ENCODE data around the gene POLR2H.

POLR2H gene

DNA sequence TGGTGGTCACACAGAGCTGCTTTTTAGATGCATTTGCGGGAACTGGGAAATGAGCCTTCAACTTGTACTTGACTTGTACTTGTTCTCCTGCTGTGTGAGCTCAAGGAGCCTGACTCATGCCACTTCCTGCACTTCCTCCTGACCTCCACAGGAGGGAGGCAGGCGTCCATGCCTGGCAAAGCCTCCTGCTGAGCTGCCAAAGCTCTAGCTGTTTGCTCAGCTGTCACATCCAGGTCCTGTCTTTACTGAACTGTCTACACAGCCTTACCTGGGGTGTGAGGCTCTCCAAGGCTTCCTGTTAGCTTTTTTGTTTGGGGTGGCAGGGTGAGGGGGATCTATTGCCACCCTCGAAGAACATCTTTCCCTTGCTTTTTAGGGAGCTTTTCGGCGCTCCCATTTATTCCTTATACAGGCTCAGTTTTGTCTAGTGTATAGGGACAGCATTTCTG, 10.1 kb downstream of the POLR2H start:
- peak; percentile 26 for DNase-seq (ENCODE audit: low read depth)

- no peak for DNase-seq (ENCODE audit: low read depth)
These were observed 10.8 kb downstream of the POLR2H start for GRCh38 chr3:184372296-184372821.

DNA sequence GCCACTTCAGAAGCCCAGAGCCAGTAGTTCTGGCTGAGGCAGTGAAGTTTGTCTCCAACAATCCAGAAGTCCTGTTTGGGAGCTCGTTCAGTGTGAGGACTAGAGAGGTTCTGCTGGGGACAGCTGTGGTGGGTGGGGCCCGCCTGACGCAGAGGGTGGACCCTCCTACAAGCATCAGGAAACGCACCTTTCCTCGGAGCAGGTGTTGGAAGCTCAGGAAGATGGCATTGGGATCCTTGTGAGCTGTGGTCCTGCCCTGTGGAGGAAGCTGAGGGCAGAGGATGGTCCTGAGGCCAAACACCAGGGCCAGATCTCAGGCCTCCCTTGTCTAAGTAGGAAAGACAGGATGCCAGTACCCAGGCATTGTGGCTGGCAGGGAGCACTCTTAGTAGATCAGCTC, 11.4 kb downstream of the POLR2H start:
- DNase-seq (ENCODE audit: low read depth): no peak

- DNase-seq (ENCODE audit: low read depth): no peak
These were observed 11.9 kb downstream of the POLR2H start for GRCh38 chr3:184373422-184373821.

DNA sequence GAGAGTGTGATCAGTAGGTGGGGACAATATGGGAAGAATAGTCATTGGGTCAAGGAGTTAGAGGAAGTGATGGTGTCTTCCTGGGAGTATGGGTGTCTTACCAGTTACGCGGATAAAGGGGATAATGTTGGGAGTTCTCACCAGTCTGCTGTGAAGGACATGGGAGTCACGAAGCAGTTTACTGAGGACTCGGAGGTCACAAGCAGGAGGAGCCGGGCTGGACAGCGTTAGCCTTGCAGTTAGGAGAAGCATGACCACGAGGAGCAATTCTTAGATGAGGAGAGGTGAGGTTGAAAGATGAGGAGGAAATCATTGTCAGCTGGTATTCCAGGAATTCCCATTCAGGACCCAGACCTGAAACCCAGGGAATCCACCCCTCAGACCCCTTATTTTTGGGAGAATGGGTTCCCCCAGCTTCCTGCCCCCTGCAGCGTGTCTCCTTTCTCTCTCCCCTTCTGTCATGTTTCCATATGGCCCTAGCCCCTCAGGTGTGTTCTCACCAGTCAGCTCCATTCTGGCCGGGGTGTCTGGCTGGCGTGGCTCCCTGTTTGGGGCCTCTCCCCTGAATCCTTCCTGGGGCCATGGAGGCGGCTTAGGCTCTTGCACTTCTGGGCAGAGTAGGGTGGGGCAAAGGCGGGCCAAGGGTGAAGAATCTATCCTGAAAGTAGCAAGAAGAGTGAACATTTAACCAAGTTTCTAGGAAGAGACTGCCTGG, 14.4 kb downstream of the POLR2H start:
- no peak for DNase-seq (ENCODE audit: low read depth)

- no peak for DNase-seq (ENCODE audit: low read depth)
These were observed 15.9 kb downstream of the POLR2H start for GRCh38 chr3:184377374-184377773.

DNA sequence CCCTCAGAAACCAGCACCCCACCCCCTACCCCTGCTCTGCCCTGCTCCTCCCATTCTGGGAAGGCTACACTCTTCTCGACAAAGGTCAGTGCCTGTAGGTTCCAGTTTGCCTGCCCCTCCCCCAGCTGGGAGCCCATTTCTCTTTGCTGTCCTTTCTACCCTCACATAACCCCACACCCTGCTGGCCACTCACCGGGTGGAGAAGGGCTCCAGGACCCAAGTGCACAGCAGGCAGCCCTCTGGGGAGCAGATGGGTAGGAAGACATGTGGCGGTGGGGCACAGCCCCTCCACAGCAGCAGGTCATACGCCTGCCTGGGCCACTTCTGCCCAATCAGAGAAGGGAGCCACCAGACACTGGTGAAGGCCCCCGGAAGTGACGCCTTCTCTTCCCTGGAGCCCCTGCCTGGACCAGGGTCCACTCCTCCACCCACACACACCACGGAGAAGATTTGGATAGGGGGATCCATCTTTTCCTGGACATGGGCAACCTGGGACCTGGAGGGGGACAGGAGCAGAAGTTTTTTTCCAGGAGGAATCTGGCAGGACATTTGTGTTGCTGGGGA, 16.5 kb downstream of the POLR2H start, which contains the start of gene THPO:
Gene THPO, minus strand, starts transcription at position 326 of the 564 bp plus-strand sequence. CDS start 1,948 bp downstream, outside the sequence.
- DNase-seq (ENCODE audit: low read depth): no peak

DNA sequence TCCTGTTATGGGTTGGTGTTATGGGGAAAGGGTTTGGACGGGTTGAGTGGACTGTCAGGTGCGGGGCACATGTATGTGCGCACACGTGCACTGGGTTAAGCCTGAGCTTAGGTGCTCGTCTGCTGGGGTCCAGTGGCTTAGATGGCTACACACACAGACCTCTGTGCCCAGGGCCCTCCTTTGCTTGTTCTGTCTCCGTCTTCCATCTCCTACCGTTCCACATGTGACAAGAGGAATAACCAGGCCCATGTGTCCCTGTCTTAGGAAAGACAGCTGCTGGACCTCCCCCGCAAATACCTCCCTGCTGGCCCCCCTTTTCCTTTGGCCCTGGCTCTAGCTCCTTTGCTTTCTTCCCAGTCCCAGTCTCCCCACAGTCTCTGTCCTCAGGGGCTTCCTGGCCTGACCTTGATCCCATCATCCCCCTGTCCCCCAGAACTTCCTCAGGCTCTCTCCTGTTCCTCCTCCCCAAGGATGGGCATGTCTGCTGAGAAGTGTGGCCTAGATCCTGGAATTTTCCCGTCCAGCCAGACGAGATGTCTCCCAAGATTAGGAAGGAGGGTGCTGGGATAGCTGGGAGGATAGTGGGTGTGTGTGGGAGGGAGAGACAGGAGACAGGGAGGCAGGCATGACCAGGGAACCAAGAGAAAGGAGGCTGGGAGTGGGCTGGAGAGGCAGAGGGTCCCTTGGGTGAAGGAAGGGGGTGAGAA, 17.3 kb downstream of the POLR2H start:
- DNase-seq (ENCODE audit: low read depth): no peak

DNA sequence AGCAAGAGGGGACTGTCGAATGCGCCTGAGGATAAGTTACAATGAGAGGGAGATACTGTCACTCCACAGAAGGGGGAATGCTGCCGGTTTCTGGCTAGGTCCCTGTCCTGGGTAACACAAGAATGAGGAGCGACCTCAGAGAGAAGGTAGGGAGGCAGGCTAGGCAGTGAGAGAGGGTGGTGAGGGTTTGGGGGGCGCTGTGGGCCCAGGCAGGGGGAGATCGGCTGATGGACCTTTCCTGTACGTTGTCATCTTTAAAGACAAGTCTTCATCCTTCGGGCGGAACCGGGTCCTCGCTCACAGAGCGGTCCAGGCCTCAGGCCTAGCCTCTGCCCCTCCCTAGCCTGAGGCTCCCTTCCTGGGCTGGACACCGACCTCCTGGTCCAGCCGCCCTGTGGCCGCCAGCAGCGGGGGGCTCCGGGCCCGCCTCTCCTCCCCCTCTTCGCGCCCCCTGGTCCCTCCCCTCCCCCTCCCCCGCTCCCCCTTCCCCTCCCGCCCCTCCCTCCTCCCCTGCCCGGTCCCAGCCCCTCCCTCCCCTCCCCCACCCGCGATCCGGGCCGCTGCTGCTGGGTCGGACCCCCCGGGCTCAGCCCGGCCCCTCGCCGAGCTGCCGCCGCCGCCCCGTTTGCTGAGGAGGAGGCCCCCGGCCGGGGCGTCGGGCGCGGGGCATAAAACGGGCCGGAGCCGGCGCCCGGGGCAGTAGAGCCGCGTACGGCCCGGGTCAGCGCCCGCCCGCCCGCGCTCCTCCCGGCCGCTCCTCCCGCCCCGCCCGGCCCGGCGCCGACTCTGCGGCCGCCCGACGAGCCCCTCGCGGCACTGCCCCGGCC, 18.1 kb downstream of the POLR2H start, which contains the start of gene CHRD:
Gene CHRD, plus strand, starts transcription at position 697 of the 827 bp plus-strand sequence. CDS start 265 bp downstream, outside the sequence.
- DNase-seq (ENCODE audit: low read depth): no peak

DNA sequence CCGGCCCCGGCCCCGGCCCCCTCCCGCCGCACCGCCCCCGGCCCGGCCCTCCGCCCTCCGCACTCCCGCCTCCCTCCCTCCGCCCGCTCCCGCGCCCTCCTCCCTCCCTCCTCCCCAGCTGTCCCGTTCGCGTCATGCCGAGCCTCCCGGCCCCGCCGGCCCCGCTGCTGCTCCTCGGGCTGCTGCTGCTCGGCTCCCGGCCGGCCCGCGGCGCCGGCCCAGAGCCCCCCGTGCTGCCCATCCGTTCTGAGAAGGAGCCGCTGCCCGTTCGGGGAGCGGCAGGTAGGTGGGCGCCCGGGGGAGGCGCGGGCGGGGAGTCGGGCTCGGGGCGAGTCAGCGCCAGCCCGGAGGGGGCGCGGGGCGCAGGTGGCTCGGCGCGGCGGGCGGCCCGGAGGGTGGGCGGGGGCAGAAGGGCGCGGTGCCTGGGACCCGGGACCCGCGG, 18.7 kb downstream of the POLR2H start:
- DNase-seq (ENCODE audit: low read depth): no peak

- no peak for DNase-seq (ENCODE audit: low read depth)
These were observed 19.2 kb downstream of the POLR2H start for GRCh38 chr3:184380627-184381260.

DNA sequence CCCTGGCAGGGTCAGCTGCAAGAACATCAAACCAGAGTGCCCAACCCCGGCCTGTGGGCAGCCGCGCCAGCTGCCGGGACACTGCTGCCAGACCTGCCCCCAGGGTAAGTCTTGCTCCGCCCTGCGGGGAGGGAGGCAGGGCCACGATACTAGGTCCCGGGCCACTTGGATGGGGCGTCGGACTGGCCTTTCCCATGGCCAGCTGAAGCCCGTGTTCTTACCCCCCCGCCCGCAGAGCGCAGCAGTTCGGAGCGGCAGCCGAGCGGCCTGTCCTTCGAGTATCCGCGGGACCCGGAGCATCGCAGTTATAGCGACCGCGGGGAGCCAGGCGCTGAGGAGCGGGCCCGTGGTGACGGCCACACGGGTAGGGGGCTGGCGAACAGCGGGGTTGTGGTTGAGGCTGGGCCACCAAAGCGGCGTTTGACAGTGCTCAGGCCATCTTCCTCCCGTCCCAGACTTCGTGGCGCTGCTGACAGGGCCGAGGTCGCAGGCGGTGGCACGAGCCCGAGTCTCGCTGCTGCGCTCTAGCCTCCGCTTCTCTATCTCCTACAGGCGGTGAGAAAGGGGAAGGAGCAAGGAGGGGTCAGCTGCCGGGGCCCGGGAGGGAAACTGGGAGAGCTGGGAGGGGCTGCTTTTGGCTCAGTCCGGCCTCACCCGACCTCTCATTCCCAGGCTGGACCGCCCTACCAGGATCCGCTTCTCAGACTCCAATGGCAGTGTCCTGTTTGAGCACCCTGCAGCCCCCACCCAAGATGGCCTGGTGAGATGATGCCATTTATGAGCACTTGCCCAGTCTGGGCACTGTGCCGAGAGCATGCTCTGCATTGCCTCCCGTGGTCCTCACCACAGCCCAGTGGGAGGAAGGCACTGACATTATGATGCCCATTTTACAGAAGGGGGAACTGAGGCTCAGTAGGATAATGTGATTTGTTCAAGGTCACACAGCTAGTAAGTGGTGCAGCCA, 20.0 kb downstream of the POLR2H start:
- DNase-seq (ENCODE audit: low read depth): no peak

- DNase-seq (ENCODE audit: low read depth): no peak
These were observed 21.0 kb downstream of the POLR2H start for GRCh38 chr3:184382326-184383032.

DNA sequence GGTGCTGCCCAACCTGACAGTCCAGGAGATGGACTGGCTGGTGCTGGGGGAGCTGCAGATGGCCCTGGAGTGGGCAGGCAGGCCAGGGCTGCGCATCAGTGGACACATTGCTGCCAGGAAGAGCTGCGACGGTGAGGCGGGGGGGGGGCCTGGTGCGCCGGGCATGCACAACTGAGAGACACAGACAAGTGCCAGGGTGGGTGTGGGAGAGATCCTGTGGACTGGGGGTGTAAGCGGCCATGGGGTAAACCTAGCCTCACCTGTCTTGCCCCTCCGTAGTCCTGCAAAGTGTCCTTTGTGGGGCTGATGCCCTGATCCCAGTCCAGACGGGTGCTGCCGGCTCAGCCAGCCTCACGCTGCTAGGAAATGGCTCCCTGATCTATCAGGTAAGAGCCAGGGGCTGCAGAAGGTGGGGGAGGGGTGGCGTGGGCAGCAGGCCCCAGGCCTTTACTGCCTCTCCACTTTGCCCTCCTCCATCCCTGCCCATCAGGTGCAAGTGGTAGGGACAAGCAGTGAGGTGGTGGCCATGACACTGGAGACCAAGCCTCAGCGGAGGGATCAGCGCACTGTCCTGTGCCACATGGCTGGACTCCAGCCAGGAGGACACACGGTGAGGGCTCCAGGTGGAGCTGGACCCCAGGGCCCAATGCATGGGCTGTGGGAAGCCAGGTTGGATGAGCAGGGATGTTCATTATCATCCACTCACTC, 21.7 kb downstream of the POLR2H start:
- DNase-seq (ENCODE audit: low read depth): no peak

DNA sequence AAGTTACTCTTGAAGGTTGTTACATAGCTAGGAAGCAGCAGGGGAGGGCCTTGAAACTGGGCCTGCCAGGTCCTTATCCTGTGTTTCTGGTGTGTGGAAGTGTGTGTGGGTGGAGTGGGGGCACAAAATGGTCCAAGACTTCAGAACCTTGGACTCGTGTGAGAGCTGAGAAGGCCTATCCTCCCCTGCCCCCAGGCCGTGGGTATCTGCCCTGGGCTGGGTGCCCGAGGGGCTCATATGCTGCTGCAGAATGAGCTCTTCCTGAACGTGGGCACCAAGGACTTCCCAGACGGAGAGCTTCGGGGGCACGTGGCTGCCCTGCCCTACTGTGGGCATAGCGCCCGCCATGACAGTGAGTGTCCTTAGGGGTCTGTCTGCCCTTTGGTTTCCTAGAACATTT, 22.8 kb downstream of the POLR2H start:
- no peak for DNase-seq (ENCODE audit: low read depth)

DNA sequence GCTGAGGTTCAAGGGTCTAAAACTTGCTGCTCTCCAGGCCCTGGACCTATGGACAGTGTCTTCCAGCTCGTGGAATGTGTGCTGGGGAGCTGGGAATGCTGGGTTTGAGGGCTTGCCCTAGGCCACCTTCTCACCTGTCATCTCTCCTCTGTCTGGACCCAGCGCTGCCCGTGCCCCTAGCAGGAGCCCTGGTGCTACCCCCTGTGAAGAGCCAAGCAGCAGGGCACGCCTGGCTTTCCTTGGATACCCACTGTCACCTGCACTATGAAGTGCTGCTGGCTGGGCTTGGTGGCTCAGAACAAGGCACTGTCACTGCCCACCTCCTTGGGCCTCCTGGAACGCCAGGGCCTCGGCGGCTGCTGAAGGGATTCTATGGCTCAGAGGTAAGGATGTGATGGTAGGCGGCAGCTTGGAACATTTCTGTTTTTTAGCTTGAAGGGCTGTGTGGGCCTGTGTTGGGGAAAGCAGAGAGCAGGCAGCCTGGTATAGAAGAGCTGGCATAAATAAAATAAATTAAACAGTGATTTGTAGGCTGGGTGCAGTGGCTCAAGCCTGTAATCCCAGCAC, 23.4 kb downstream of the POLR2H start:
- no peak for DNase-seq (ENCODE audit: low read depth)

GRCh38 chr3:184386047-184386806, 24.7 kb downstream of the POLR2H start:
- no peak for DNase-seq (ENCODE audit: low read depth)
